Natural killer cell treated with Interleukin-12 subunit alpha and Interleukin-12 subunit beta and Interleukin-15 and Interleukin-18, amount 100 ng/mL, for 72 hours (primary cell): ENCODE measurements around the gene OR2T3. TPM values are rescaled to one million over a fixed set of nuclear protein-coding genes. Genes with fewer than 3 reads are reported as not detected.
"Not testable (repeated sequence)": the region's sequence is repeated elsewhere in the genome, so short reads cannot be mapped to it uniquely, and the experiment has no call there.

Experiments used
- ATAC-seq, 2 donors: fragments of 150-1000 bp; cut with Tn5 transposase in 1 of 2; sonication (Bioruptor Pico), chemical (Tn5 transposase) in 1 of 2; 2 replicates each; pipeline ENCODE4 v1.10.0; 2021
- DNase-seq: peaks from one replicate; pipeline ENCODE4 v3.0.0; 2022; ENCODE audit warnings: low spot score
- H3K27ac Mint-ChIP-seq, 2 donors: 1 replicate in 1 of 2; 2 replicates in 1 of 2; pipeline ENCODE4 v1.8.0; 2022; ENCODE audit warnings: mixed read lengths in 2 of 2, mild to moderate bottlenecking in 1 of 2, moderate library complexity in 1 of 2
- H3K27me3 Mint-ChIP-seq, 2 donors: 1 replicate in 1 of 2; 2 replicates in 1 of 2; pipeline ENCODE4 v1.8.0; 2022; ENCODE audit warnings: mixed read lengths in 2 of 2
- H3K36me3 Mint-ChIP-seq: one replicate; pipeline ENCODE4 v1.8.0; 2022; ENCODE audit warnings: mixed read lengths
- H3K4me1 Mint-ChIP-seq, 2 donors: 1 replicate in 1 of 2; 2 replicates in 1 of 2; pipeline ENCODE4 v1.8.0; 2022; ENCODE audit warnings: low read depth in 2 of 2, mixed read lengths in 2 of 2, mild to moderate bottlenecking in 1 of 2
- H3K4me3 Mint-ChIP-seq: one replicate; pipeline ENCODE4 v1.8.0; 2022; ENCODE audit warnings: mixed read lengths
- H3K9me3 Mint-ChIP-seq: 2 replicates; pipeline ENCODE4 v1.8.0; 2022; ENCODE audit warnings: mixed read lengths
- total RNA-seq, 2 donors: library from RNA; stranded (reverse); gene quantifications; one replicate each; pipeline ENCODE4 v1.2.3, GENCODE V29; 2022

Gene OR2T3
- total RNA-seq, 2 donors from 2014 or later = 0.47 TPM; not detected in 1

DNA sequence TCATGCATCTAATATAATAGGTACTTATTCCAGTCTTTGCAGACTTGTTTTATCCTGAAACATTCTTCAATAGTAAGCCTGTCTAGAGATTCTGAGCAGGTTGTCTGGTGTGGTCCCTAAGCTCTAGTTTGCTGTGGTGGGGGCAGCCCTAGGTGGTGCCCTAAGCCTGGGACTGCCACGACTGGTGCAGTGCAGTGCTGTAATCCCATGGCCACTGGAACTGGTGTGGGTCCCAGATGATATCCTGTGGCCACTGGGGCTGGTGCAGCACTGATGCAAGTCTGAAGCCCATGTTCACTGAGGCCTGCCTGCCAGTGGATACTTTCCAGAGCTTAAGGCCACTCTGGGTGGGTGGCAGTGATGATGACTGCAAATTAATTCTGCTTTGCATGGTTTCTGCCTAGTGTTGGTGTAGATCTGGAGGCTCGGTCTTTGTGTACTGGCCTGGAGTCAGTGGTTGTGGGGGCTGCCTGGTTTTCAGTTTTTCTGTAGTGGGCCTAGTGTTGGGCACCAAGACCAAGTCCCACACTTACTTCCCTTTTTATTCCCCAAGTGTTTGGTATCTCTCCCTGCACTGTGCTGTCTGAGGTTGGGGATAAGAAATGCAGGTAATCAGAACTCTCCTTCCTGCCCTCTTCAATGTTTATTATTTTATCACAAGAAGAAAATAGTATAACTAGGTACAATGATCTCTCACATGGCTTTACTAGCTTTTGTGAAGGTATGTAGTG is 27.3 kb downstream of the OR2T3 start:
- H3K4me3 Mint-ChIP-seq, H3K27me3 Mint-ChIP-seq, H3K36me3 Mint-ChIP-seq, H3K9me3 Mint-ChIP-seq, H3K4me1 Mint-ChIP-seq, H3K27ac Mint-ChIP-seq, DNase-seq: not testable (repeated sequence)
- peak in 1 of 2 donors; percentile 57 for ATAC-seq

DNA sequence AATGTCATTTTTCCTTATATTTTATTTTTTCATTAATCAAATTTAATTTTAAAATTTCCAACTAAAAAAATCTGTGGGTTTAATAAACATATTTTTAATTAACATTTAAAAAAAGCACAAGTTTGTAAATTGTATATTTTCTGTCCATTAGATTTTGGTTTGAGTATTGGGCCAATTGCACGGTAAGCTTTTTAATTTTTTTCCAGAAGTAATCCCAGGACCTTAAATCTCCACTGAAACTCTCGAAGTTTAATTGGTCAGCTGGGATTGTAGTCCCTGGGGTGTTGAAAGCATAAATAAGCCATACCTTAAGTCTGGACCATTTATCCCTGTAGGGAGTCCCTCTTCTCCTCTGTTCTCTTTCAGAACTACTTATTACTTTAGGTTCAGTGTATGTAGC is 34.6 kb downstream of the OR2T3 start, which contains the start of gene OR2G6:
Gene OR2G6 (plus strand): TSS at position 301 of the 400 bp plus-strand sequence. CDS start 13,574 bp downstream, outside the sequence.
- H3K36me3 Mint-ChIP-seq, H3K4me1 Mint-ChIP-seq, H3K4me3 Mint-ChIP-seq, H3K27ac Mint-ChIP-seq, DNase-seq, H3K9me3 Mint-ChIP-seq, H3K27me3 Mint-ChIP-seq, ATAC-seq: not testable (repeated sequence)

DNA sequence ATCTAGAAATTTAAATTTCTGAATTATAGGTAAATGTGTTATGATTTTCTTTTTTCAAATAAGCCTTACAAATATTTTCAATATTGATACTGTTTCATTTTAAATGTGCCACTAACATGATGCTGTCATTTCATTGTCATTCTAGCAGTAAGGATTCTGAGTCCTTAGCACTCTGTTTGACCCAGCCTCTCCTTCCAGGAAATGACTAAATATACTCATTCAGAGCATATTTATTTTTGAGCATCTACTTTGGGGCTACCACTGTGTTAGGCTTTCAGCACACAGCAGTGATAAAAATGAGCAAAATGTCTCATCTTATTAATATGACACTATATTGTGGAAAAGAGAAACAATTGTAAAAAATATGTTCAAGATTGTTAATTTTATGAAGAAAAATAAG is 37.1 kb downstream of the OR2T3 start:
- H3K4me1 Mint-ChIP-seq, DNase-seq, H3K27me3 Mint-ChIP-seq, ATAC-seq, H3K27ac Mint-ChIP-seq, H3K4me3 Mint-ChIP-seq, H3K9me3 Mint-ChIP-seq, H3K36me3 Mint-ChIP-seq: not testable (repeated sequence)

DNA sequence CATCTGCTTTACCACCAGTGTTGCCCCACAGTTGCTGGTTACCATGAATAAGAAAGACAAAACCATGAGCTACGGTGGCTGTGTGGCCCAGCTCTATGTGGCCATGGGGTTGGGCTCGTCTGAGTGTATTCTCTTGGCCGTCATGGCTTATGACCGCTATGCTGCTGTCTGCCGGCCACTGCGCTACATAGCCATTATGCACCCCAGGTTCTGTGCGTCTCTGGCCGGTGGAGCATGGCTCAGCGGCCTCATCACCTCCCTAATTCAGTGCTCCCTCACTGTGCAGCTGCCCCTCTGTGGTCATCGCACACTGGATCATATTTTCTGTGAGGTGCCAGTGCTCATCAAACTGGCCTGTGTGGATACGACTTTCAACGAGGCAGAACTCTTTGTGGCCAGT is 48.7 kb downstream of the OR2T3 start:
- Mint-ChIP-seq H3K27me3 (peaks cover 0 to 5% of the 10 kb centered on the region in 2 donors), H3K27ac (no peak overlapping the region), H3K4me1 (no peaks in the 10 kb centered on the region), H3K36me3 (no peaks in the 10 kb centered on the region), H3K9me3 (peaks cover 4% of the 10 kb centered on the region), H3K4me3 (no peak overlapping the region)
- no peak for DNase-seq
- no peak for ATAC-seq

Other genes with a start within 250 kb of the OR2T3 start
- gene OR2M4, start 241.9 kb upstream of the OR2T3 start, total RNA-seq = not detected
- not detected for gene OR2T33, start 195.4 kb upstream of the OR2T3 start, total RNA-seq
- not detected for gene OR2T12, start 169.9 kb upstream of the OR2T3 start, total RNA-seq
- not detected for gene OR2M7, start 148.8 kb upstream of the OR2T3 start, total RNA-seq
- not detected for gene OR14C36, start 124.6 kb upstream of the OR2T3 start, total RNA-seq
- not detected for gene OR2T4, start 111.7 kb upstream of the OR2T3 start, total RNA-seq
- gene OR2T6, start 97.6 kb upstream of the OR2T3 start, total RNA-seq = not detected
- gene OR2T1, start 70.3 kb upstream of the OR2T3 start, total RNA-seq = not detected
- not detected for gene OR2T2, start 27.7 kb upstream of the OR2T3 start, total RNA-seq
- gene OR2T5, start 15.2 kb downstream of the OR2T3 start, total RNA-seq = not detected
- not detected for gene OR2G6, start 34.7 kb downstream of the OR2T3 start, total RNA-seq
- not detected for gene OR2T29, start 89.4 kb downstream of the OR2T3 start, total RNA-seq
- not detected for gene OR2T34, start 101.4 kb downstream of the OR2T3 start, total RNA-seq
- gene OR2T10, start 124.3 kb downstream of the OR2T3 start, total RNA-seq = not detected
- not detected for gene OR2T11, start 161.7 kb downstream of the OR2T3 start, total RNA-seq
- gene OR2T35, start 171.9 kb downstream of the OR2T3 start, total RNA-seq = not detected
- not detected for gene OR2T27, start 182.2 kb downstream of the OR2T3 start, total RNA-seq
- gene OR14I1, start 229.4 kb downstream of the OR2T3 start, total RNA-seq = not detected